Fibroblast of skin of scalp (primary cell): ENCODE results near the gene VPS13D. TPM values are rescaled to one million over a fixed set of nuclear protein-coding genes. Genes with fewer than 3 reads are reported as not detected.

Experiments
- DNase-seq: peaks from one replicate; pipeline ENCODE4 v3.0.0-alpha.2; 2013
- polyA plus RNA-seq, 2 experiments: library from polyadenylated mRNA; unstranded; fragments of 120-200 nt; gene quantifications; one replicate each; pipeline ENCODE4 v1.2.1, GENCODE V29; 2013; ENCODE audit not compliant: insufficient read length in 2 of 2

Gene VPS13D
- 17.1 TPM for polyA plus RNA-seq (2013, experiment 1 of 2; ENCODE audit: insufficient read length)
- polyA plus RNA-seq (2013, experiment 2 of 2; ENCODE audit: insufficient read length): 16.1 TPM

GRCh38 chr1:12229835-12230548 lies at the start of gene VPS13D:
Gene VPS13D, plus strand, starts transcription at chr1:12230030. Its CDS starts 4,237 bp downstream, at chr1:12234267.
- DNase-seq: peak; percentile 82

DNA sequence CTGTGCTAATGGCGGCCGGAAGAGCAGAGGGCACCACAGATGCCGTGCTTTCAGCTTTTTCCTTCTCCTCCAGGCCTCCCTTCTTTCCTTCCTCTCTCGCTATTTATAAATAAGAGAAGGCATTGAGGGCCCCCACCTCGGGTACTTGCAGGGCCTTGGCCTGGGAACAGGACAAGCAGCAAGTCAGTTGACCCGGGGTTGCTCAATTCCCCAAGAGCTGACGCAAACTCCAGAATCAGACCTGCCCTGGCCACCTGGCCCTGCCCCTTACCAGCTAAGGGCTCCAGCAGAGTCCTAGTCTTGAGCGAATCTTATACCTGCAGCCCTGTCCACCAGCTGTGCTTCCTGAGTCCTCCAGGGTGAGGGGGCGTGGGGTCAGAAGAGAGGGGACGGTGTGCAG lies 49.5 kb upstream of the VPS13D start:
- DNase-seq: no peak

- no peak for DNase-seq
Measured at GRCh38 chr1:12180903-12181302, 48.9 kb upstream of the VPS13D start.

DNA sequence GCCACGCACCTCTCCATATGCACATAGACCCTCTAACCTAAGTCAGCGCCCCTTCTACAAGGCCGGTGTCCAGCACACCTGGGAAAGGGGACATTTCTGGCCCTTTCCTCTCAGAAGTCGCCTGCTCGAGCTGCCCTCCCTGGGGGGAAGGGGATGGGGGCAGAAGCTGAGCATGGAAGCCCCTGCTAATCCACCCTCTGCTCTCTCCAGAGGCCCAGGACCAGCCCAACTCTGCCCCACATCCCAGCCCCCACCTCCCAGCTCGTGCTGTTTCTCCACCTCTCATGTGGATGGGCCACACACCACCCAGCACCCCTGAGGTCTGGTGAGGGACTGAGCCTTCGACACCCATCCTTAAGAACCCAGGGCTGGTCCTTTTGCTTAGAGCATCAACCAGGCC lies 48.3 kb upstream of the VPS13D start:
- DNase-seq: no peak

GRCh38 chr1:12182410-12182984 lies 47.3 kb upstream of the VPS13D start:
- no peak for DNase-seq

GRCh38 chr1:12183095-12183794 lies 46.6 kb upstream of the VPS13D start:
- DNase-seq: no peak

DNA sequence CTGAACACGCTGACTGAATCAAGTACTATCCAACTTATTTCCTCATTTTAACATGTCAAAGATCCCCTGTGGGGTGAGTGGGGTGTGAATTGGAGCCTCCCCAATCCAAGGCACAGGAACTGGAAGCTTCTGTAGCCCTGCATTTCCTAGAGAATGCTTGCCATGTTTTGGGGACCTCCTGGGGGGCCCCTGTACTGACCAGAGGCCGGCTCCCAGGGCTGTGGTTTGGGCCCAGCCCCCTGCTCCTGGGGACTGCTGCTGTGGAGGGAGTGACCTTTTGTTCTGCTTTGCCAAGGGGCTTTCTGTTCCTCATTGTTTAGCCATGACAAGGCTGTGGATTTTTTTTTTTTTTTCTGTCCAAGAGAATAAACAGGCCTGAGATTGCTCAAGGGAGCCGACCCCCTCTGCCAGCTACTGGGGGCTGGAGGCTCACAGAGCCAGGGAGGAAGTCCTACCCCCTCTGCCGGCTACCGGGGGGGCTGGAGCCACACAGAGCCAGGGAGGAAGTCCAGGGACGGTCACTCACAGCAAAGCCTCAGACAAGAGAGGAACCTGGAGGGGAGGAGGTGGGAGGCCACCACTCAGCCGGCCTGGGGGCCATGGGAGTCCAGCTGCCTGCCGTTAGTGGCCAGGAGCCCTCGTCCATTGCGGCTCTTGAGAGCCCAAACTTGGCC lies 45.7 kb upstream of the VPS13D start:
- DNase-seq: peak; percentile 82

DNA sequence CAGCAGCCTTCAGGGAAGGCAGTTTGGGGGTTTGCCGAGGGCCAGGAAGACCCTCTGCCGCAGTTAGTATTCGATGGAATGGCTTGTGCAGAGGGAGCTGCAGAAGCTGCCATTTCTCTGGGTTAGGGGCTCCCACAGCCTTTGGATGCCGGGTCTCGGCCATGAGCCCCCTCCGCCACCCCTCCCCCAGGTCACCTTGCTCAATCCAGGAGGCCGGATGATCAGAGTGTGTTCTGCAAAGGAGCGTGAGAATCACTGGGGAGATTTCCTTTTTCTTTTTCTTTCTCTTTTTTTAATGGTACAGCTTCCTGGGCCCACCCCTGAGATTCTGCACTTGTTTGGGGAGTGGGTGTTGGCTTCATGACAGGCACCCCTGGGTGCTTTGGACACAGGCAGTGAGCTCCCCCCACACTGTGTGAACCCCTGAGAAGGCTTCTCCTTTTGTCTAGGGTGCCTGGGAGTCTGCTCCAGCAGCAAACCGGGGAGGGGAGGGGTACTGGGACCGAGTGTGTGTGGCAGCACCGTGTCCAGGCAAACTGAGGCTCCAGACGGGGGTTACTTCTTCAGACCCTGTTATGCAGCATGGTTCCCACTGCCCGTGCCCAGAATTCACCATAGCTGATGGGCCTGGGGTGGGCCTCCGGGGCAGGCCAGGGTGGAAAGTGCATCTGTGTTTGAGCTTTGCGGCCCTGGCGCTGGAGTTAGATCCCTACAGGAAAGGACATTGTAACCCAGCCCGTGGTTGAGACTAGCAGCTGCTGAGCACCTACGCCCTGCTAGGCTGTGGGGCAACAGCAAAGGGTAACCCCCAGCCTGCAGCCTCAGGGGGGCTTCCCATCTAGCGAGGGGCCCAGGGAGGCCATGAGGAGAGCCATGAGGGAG lies 44.6 kb upstream of the VPS13D start:
- no peak for DNase-seq

DNA sequence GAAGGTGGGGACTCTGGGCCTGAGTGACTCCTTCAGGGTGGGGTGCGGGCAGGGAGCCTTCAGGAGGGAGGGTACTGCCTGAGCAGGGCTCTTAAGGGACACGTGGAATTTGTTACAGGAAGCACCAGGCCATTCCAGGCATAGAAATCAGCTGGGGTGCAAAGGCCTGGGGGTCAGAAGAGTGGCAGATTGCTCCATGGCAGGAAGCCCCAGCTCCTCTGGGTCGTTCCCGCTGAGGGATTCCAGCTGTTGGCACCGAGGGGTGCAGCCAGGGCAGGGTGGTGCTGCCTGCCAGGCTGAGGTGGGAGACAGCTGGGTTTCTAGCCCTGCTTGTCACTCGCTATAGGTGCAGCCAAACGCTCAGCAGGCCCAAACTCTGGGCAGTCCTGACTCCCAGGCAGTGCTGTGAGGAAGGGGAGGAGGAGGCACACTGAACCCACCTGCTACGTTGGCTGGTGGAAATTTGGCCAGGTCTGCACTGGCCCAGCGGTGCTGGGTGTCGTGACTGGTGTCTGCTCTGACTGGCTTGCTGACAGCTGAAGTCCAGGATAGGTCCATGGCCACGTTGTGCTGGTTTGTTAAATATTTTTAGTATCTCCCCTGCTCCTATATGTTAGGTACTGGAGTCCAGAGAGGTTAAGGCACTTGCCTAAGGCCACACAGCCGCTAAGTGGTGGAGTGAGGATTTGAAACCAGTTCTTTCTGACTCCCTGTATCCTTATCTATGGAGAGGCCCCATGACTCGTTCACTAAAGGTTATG lies 43.7 kb upstream of the VPS13D start:
- no peak for DNase-seq

GRCh38 chr1:12186679-12186985 lies 43.2 kb upstream of the VPS13D start:
- DNase-seq: no peak

- DNase-seq: no peak
Measured at GRCh38 chr1:12188115-12188514, 41.7 kb upstream of the VPS13D start.

DNA sequence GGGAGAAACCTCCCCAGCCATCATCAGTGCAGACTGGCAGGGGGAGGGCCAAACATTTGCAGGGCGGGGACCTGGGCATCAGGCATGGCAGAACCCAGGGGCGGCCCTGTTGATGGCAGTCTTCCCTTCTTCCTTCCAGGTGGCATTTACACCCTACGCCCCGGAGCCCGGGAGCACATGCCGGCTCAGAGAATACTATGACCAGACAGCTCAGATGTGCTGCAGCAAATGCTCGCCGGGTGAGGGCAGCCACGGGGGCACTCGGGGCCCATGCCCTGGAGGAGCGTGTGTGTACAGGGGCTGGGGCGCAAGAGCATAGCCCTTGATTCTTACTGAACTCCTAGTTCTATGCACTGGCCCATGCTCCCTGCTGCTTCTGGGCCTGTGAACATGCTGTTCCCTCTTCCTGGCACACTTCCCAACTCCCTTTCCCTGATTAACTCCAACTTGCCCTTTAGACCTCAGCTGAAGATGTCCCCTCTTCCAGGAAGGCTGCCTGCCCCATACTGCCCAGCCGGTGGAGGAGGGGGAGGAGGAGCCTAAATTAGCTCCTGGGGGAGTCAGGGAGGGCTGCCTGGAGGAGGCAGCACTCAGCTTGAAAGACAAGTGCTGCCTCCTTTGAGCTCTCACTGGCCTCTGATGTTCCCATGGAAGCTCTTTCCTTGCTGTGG lies 41.0 kb upstream of the VPS13D start:
- DNase-seq: no peak

GRCh38 chr1:12189328-12189682 lies 40.5 kb upstream of the VPS13D start:
- no peak for DNase-seq

- no peak for DNase-seq
Measured at GRCh38 chr1:12191242-12192032, 38.4 kb upstream of the VPS13D start.

- no peak for DNase-seq
Measured at GRCh38 chr1:12194666-12195216, 35.1 kb upstream of the VPS13D start.

DNA sequence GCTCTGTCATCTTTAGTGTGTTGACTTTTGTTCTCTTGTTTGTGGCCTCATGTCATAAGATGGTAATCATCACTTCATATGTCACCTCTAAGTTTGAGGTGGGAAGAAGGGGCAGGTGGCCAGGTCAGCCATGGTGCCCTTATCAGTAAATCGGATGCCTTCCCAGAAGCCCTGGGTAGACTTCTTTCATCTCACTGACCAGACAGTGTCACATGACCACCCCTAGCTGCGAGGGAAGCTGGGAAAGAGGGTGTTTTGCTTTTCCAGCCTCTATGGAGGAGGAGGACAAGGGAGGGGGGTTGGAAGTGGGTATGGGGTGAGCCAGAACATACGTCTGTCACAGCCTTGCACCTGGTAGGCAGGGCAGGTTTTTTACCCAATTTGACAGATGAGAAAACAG lies 34.4 kb upstream of the VPS13D start:
- DNase-seq: no peak

- DNase-seq: no peak
Measured at GRCh38 chr1:12196641-12197482, 33.0 kb upstream of the VPS13D start.

DNA sequence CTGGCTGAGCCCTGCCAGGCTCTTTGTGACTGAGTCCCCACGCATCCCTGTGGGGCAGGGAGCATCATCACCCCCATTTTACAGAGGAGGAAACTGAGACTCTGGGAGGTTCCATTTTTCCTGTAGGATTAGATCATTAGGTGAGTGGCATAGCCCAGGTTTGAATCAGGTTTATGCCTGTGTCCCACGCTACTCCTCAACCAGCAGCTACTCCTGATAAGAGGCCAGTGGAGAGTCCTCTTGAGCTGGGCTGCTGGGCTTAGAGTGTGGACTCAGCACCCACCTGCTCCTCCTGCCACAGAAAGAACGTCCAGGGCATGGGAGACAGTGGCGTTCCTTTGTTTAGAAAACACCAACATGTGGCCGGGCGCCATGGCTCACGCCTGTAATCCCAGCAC lies 32.3 kb upstream of the VPS13D start:
- DNase-seq: no peak

DNA sequence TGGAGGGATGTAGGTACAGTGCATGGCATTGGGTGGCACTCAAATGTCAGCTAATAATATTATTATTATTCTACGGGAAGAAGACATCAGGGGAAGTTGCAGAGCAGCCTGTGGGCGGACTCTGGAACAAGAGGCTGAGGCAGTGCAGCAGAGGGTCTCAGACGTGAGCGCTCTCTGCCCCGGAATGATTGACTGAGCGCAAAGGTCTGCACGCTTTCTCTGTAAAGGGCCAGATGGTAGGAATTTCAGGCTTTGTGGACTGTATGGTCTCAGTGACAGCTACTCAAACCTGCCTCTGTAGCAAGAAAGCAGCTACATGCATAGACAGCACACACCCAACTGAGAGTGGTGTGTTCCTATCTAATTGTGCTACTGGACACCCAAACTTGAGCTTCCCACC lies 29.6 kb upstream of the VPS13D start:
- no peak for DNase-seq
